Stimulated activated CD4-positive, alpha-beta T cell treated with anti-CD3 and anti-CD28 coated beads, Interleukin-12 subunit alpha, Interleukin-12 subunit beta, amount 100 ng/mL, for 4 hours (primary cell): ENCODE measurements around the gene NTN1.
"Not testable (repeated sequence)": the region's sequence is repeated elsewhere in the genome, so short reads cannot be mapped to it uniquely, and the experiment has no call there.

ENCODE experiments used
- DNase-seq: peaks from one replicate; pipeline ENCODE4 v3.0.0-alpha.2; 2020

NTN1 gene

DNA sequence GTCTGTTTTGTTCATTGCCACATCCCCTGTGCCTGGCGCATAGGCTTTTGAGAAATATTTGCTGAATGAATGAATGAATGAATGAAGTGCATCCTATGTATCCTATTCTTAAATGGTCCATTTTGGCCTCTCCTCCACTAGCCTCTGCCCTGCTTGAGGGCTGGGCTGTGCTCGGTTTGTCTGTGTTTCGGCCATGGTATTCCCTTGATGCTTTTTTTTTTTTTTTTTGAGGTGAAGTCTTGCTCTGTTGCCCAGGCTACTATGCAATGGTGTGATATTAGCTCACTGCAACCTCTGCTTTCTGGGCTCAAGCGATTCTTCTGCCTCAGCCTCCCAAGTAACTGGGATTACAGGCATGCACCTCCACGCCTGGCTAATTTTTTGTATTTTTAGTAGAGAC, 110.1 kb downstream of the NTN1 start:
- DNase-seq, result no peak

DNA sequence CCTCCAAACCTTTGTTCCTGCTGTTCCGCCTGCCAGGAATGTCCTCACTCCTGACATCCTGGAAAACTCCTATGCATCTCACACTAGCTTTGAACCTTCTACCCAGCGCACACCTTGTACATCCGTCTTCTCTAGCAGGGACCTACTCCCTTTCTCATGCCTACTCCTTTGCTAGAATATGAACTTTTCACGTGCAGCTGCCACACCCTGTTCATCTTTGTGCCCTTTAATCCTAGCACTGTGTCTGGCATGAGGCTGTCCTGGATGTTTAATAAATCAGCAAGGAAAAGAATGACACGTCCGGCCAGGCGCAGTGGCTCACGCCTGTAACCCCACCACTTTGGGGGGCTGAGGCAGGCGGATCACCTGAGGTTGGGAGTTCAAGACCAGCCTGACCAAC, 111.0 kb downstream of the NTN1 start:
- DNase-seq, result no peak

DNA sequence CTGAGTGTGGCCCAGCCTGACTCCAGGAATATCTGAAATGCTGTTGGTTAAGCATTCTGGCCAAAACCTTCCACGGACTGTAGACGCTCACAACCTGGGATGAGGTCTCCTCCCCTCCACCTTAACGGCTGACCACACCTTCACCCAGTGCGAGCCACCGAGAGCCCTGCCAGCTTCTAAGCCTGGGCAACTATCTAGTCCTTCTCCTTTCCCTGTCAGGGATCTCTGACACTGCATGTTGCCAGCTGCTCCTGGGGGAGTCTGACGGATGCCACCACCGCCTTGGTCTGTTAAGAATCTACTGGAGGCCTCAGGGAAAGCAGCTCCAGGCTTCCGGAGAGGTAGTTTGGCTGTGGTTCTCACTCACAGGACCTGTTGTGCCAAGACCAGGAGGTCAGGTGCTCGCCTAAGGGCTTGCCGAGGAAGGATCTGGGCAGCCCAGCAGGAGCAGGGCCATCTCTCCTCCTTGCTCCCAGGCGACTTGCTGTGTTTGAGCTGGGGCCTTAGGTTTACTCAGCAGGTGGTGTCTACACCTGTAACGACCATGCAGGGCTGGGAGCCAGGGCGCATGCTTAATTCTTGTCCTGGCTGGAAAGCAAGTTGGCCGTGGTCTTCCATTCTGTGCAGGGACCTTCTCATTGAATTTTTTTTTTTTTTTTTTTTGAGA, 111.8 kb downstream of the NTN1 start:
- no peak for DNase-seq

DNA sequence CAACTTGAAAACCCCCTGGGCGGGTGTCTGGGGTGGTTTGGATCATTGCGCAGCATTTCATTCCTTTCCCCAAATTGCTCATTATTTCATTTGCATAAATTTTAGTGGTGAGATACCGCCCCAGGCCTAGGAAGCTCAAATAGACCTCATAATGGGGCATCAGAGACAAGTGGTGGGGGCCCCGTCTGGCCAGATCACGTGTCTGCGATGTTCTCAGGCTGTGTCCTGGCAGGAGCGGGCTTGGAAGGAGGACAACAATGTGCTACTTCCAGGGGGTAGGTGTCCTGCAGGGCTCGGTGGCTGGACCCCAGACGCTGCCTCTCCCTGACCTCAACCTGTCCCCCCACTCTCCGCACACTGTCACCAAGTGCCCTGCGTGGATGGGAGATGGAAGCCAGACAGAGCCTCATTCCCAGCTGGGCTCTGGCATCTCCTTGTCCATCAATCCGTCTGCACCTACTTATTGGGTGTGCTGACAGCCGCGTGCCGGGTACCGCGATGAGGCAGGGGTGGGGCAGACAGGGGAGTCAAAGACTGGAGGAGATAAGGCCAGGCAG, 116.9 kb downstream of the NTN1 start:
- no peak for DNase-seq

DNA sequence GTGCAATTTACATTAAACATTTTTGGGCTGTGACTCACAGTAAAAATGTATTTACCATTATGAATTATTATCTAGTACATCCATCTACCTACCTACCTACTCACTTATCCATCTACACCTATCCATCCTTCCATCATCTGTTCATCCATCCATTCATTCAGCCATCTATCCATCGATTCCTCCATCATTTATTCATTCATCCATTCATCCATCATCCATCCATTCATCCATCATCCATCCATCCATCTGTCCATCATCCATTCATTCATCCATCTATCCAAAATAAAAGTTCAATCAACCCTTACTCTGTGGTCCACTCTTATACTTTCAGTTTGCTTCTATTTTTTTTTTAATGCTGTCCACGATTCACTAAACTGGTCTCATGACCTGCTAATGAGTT, 118.4 kb downstream of the NTN1 start:
- DNase-seq, result no peak

DNA sequence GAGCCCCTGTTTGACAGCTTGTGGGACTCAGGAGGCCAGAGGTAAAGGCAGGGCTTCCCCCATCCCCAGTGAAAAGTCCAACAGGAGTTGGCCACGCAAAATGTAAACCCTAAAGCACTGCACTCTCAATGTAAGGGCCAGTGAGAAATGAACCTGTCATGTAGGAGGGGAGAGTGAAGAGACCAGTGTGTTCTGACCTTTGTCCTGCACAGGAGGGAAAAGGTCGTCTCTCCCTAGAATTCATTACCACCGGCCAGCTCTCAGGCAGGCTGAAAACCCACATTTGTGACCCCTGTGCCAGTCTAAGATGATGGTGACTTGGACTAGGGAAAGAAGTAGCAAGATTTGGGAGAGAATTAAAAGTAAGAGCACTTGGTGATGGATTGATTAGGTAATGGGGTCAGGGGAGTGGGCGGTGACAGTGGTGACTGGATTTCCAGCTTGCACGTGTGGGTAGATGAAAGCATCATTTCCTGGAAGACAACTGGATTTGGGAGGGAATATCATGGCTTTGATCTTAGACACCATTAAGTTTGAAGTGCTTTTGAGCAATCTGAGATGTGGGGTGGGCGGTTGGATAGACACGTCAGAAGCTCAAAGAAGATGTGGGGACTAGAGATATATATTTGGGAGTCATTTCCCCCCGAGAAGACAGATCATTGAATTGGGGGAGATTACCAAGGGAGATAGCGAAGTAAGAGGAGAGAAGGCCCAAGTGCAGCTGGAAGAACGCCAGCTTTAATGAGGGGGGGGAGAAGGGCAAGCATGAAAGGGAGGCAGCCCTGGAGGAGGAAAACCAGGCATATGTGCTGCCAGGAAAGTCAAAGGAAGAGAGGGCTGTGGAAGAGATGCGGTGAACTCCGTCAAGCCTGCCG, 119.5 kb downstream of the NTN1 start:
- DNase-seq, result no peak

DNA sequence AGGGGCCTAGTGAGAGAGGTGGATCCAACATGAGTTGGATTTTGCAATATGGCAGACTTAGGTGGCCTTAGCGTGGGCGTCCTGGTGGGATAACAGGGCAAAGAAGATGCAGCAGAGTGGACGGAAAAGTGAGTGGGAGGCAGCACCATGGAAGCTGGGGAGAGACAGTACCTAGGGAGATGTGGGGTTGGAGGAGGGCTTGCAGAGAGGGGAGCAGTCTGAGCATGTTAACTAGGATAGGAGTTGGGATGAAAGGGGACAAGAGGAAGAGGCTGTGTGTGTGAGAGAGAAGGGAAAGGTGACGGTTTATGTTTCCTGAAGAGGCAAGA, 120.1 kb downstream of the NTN1 start:
- no peak for DNase-seq

DNA sequence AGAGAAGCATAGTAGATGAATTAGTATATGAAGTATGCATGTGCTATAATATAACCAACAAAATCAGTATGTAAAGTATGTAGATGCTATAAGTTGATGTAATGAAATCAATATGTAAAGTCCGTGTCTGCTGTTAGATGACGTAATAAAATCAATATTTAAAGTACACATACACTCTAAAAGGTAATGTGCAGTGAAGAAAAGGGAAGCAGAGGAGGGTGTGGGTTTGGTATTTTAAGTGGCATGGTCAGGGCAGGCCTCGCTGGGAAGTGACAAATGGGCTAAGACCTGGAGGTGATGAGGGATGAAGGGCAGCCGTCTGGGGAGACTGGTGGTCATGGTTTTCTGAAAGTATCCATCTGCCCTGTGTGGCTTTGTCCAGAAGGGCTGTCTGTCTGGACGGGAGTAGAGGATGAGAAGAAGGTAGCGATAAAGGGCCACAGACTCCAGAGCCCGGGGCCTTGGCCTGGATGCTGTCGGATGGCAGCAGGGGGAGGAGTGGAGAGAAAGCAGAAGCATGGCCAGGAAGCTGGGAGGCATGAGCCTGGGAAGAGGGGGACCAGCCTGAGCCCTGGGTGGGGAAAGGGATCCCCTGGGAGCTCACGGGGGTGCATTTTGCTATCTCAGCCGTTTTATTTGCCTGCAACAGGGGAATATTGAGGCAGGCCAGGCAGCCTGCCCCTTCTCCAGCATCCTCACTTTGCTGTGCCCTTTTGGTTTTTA, 121.6 kb downstream of the NTN1 start:
- no peak for DNase-seq

DNA sequence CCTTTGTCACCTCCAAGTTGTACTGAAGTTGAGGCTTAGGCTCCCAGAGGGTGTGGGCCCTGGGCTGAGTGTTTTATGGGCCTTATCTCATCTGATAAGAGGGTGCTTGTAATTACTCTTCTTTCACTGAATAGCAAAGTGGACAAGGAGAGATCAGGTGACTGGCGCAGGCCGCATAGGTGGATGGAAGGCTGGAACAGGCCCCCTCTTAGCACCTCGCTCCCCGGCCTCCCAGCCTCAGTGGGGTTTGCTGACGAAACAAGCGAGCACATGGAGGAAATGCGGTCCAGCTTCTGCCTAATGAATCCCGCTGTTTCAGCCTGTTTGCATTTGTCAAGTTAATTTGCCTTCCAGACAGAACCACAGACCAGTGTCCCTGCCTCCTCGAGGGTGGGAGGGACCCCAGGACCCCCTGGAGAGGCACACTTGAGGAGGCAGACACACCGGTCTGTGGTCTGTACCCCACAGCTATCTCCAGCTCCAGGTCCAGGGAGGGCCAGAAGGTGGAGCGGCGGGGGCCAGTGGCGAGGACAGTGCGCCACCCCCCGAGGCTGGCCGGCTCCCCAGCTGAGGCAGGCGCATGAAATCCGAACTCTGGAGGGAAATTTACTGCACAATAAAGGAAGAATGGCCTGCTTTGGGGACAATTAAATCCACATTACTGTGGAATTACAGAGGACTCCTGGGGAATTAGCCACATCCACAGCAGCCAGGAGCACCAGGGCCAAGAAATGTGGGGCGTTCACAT, 123.4 kb downstream of the NTN1 start:
- DNase-seq, result no peak

DNA sequence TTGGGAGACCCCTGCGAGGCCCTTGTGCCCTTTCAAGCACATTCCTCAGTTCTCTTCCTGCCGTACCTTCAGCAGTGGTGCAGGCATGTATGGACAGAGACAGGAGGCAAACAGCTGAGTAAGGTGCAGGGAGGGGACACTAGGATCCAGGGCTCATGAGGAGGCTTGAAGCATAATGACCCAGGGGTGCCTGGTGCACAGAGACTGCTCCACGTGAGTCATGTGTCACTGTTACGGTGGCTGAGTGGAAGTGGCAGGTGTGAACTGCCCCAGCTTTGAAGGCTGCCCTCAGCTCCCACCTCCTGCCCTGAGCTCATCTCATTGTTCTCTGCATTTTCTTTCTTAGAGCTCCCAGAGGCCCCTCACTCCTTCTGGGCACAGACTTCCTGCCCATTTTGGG, 124.8 kb downstream of the NTN1 start:
- DNase-seq, result no peak

DNA sequence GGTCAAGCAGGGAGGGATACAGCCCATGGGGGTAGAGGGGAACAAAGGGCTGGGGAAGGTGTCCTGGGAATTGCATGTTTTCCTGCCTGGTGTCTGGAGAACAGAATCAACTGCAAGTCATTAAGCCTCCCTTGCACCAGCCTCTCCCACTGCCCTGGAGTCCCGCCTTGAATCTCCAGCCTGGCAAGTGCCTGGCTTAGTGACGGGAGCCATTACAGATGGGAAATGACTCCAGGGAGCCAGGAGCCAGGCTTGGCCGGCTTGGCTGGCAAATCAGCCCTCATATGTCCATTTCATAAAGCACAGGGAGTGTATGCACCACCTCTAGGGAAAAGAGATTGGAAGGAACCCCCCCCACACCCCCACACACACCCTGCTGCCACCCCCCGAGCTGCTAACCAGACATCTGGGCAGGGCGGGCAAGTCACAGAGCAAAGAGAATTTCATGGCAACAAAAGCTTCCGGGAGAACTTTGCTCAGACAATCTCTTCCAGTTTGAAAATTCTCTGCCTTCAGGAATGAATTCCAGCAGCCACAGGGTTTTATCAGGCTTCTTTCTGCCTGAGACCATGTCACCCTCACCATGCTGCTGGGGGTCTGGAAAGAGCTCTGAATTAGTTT, 127.7 kb downstream of the NTN1 start:
- DNase-seq, result no peak

DNA sequence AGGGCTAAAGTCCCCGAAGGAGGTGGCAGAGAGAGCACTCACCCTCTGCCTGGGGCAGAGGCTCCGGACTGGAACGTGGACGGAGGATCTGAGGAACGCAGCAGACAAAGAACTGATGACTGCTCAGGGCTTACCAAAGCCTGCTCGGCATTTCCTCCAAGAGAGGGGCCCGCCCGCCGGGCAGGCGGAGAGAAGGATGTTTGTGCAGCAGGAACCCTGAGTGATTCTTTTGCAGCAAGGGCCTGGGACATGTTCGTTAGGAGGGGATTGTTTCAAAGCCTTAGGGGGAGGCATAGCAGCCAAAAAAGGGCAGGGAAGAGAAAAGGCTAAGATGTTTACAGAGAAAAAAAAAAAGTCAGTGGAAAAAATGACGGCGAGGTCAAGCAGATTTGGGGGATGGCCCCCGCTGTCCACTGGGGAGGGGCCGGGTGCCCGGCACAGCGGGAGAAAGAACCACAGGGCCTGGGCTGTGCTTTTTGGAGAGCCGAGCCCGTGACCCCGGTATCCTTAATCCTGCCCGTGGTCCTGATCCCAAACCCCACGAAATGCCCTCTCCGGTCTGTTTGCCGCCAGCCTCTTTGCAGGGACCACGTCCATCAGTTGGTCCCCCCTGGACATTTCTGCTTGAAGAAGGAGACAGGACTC, 129.3 kb downstream of the NTN1 start:
- no peak for DNase-seq

DNA sequence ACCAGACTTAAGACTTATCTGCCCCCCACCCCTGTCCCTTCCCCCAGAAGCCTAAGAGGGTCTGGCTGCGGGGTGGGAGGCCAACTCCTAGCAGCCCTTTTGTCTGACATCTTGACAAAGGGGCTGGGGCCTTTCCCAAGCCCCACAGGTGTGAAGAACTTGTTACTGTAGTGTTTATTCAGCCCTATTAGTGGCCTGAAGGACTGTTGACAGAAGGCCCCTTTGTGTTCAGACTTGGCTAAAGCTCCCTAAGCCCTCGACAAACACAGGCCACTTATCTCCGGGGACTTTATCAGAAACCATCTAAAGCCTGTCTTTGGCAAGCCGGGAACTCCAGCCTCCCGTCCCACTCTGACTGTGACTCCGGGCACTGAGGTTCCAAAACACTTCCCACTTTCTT, 129.8 kb downstream of the NTN1 start:
- no peak for DNase-seq

DNA sequence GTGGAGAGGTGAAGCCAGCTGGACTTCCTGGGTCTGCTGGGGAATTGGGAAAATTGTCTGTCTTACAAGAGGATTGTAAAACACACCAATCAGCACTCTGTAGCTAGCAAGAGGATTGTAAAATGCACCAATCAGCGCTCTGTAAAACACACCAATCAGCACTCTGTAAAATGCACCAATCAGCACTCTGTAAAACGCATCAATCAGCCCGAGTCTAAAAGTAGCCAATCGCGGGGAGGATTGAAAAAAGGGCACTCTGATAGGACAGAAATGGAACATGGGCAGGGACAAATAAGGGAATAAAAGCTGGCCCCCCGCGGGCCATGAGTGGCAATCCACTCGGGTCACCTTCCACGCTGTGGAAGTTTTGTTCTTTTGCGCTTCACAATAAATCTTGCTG, 130.4 kb downstream of the NTN1 start:
- not testable (repeated sequence) for DNase-seq

DNA sequence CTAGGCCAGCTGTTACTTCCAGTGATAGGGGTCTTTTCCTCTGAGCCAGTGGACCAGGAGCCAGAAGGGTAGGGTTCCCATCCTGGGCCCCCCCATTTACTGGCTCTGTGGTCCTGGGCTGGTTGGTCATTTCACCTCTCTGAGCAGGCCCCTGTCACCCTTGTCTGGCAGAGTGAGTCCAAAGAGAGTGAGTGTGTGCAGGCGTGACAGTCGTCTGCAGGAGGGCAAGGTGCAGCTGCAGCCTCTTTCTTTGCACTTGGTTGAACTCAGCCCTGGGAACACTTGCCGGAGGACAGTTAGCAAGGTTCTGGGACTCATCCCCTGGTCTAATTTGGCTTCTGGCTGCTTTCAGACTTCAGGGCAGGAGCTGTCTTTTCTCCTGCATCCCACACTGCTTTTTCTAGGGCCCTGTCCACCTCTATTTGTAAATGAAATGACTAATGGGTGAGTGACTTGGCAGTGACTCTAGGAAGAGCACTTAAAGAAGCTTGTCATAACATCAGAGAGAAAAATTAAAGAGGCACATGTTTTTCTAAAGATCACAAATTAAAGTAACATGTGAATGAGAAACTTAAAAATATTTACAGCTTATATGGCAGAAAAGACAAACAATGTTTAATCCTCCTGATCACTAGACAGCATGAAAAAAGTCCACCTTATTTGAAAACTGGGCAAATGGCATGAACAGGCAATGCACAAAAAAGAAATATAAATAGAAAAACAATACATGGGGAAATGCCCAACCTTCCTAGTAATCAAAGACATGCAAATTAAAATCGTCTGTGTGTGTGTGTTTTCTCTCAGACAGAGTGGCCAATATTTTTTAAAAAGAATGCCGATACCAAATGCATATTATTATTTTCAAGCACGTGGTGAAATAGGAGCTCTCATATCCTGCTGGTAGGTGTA, 137.5 kb downstream of the NTN1 start:
- no peak for DNase-seq

DNA sequence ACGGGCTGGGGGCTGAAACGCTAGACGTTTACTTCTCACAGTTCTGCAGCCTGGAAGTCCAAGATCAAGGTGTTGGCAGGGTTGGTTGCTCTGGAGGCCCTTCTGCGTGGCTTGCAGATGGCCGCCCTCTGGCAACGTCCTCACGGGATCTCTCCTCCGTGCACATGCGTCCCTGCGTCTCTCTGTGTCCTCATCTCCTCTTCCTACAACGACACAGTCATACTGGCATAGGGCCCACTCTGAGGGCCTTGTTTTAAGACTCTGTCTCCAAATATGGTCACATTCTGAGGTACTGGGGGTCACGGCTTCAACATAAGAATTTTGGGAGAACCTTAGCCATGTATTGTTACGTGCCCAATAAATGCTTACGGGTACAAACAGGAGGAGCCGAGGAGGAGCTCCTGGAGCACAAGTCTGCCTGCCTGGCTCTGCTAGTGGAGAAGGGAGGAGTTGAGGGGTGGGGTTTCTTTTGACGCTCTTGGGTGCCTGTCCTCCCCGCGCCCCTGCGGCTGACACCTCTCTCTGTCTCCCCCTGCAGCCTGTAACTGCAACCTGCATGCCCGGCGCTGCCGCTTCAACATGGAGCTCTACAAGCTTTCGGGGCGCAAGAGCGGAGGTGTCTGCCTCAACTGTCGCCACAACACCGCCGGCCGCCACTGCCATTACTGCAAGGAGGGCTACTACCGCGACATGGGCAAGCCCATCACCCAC, 141.1 kb downstream of the NTN1 start:
- DNase-seq, result no peak

DNA sequence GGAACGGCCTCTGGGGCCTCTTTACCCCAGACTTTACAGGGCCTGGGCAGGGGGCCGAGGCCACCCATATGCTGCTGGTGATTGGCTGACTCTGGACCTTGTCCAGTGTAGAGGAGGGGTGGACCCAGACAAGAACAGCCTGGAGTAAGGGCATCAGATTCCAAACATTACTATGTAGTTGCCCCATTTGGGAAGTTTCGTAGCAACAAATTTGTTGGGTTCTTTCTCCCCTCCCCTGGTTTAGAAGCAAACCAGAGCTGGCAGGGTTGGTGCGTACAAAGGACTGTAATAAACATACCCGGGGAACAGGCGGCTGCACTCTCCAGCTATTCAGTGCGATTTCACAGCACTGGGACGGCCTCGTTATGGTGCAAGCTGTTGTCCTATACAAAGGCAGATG, 145.5 kb downstream of the NTN1 start:
- no peak for DNase-seq

DNA sequence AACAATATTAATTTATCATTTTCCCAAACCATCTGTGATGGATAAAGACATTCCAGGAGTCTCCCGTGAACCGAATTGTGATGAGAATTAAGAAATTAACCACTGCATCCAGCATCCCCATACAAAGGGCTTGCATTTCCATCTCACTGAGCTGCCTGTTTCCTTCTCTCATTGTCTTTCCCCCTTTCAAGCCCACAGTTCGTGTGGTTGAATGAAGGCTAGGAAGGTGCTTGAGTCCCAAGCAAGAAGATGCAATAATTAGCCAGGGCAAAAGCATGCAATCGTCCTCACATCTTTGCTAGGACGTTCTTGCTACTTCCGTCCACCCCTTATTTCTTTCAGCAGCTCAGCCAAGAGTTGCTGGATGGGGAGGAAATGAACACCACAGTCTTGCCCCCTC, 146.1 kb downstream of the NTN1 start:
- no peak for DNase-seq

DNA sequence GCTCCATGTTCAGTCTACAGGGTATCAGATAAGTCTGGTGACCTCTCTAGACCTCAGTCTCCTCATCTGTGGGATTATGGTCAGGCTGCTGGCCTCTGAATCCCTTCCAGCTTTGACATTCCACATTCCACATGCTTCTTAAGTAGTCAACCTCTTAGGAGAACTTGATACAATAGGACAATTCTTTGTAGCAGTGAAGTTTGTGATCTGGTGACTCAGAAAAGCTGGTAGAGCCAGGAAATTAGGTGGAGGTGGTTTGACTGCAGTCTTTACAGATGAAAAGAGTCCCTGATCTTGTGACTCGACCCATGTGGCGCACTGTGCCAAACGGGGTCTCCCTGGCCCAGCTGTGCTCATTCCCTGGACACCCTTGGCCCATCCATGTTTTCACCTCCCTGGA, 147.8 kb downstream of the NTN1 start:
- DNase-seq, result no peak

DNA sequence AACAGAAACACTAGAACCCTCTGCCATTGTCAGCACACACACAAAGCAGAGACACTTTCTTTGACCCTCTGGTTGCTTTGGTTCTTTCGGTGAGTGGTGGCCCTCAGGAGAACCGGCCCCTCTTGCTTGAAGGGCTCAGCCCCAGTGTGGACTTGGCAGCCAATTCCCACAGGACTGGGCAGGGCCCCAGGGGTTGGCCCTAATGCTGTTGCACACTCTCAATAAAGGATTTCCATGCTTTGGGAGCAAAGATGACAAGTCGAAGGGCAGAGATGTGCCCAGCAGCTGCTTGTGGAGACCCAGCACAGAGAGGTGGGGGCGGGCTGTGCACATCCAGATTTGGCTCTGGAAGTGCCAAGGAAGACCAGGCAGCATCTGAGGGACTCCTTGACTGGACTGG, 149.0 kb downstream of the NTN1 start:
- no peak for DNase-seq
